HG03045 (cell line): ENCODE results near the gene PDXK.
A peak's percentile ranks its signal among the peaks of the same experiment; 100 is the strongest.

Experiments used
- ATAC-seq: cut with Tn5 transposase; IDR thresholded peaks from one replicate; pipeline ENCODE4 v1.9.1; 2021; ENCODE audit warnings: mild to moderate bottlenecking, moderate library complexity; ENCODE audit not compliant: unreplicated experiment

PDXK gene

GRCh38 chr21:43761886-43762285 lies 43.0 kb downstream of the PDXK start:
- ATAC-seq, result no peak

GRCh38 chr21:43762303-43763128 lies 43.6 kb downstream of the PDXK start:
- no peak for ATAC-seq

- ATAC-seq, result no peak
Observed at GRCh38 chr21:43763901-43764523, 45.1 kb downstream of the PDXK start.

GRCh38 chr21:43764576-43765495 lies 45.9 kb downstream of the PDXK start:
- ATAC-seq, result no peak

- ATAC-seq, result no peak
Observed at GRCh38 chr21:43766734-43767497, 48.0 kb downstream of the PDXK start.

- ATAC-seq, result no peak
Observed at GRCh38 chr21:43767498-43767983, 48.6 kb downstream of the PDXK start.

GRCh38 chr21:43767984-43768867 lies 49.3 kb downstream of the PDXK start:
- no peak for ATAC-seq

GRCh38 chr21:43768868-43769167 lies 49.9 kb downstream of the PDXK start:
- ATAC-seq, result no peak

GRCh38 chr21:43769325-43769958 lies 50.5 kb downstream of the PDXK start:
- ATAC-seq, result no peak

- no peak for ATAC-seq
Observed at GRCh38 chr21:43770066-43770655, 51.2 kb downstream of the PDXK start.

GRCh38 chr21:43771199-43771675 lies 52.3 kb downstream of the PDXK start:
- ATAC-seq, result no peak

GRCh38 chr21:43771698-43772424 lies 52.9 kb downstream of the PDXK start:
- no peak for ATAC-seq

GRCh38 chr21:43772425-43772821 lies 53.5 kb downstream of the PDXK start:
- no peak for ATAC-seq

GRCh38 chr21:43774163-43774562 lies 55.2 kb downstream of the PDXK start:
- no peak for ATAC-seq

- no peak for ATAC-seq
Observed at GRCh38 chr21:43775190-43775589, 56.3 kb downstream of the PDXK start.

- ATAC-seq, result peak; percentile 69
Observed at GRCh38 chr21:43775795-43776430, 57.0 kb downstream of the PDXK start, which contains the start of gene CSTB. CSTB (minus strand) TSS chr21:43776308; CDS start chr21:43776269, 39 bp downstream.

- ATAC-seq, result no peak
Observed at GRCh38 chr21:43777953-43778352, 59.0 kb downstream of the PDXK start.
